HG03469 (cell line): ENCODE results near the gene PLD5.

ENCODE experiments used
- ATAC-seq: cut with Tn5 transposase; IDR thresholded peaks from one replicate; pipeline ENCODE4 v1.9.1; 2021; ENCODE audit warnings: mild to moderate bottlenecking, moderate library complexity, moderate number of reproducible peaks; ENCODE audit not compliant: unreplicated experiment

Gene PLD5

DNA sequence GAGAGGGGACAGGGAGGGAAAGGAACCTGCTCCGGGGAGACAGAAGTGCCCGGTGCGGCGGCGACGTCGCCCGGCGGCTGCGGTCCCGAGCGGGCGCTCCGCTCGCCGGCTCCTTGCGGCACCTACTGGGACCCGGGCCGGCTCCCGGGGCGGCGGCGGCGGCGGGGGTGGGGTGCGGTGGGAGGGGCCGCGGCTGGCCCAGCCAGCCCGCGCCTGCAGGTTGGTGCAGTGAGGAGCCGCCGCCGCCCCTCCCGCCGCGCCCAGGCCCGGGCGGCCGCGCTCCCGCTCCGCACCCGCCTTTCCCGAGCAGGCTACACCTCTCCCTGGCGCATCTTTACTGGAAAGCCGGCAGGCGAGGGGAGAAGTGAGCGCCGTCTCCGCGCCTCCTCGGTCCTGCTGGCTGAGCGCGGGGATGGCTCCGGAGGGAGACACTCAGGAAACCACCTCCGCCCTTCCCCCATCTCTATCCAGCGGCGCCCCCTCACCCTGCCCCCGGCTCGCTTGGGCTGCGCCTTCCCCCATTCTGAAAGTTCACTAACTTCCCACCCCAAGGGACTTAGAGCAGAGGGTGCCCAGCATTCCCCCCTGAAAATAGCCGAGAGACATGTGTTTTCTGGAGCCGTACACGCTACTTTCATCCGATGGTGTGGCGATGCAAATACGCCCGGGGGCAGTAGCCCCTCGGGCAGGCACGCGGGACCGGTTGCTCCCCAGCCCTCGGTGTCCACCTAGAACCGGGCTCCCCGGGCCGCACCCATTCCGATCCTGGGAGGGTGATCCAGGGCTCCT lies at the start of gene PLD5:
Gene PLD5, minus strand, starts transcription at position 127 of the 789 bp plus-strand sequence.
- no peak for ATAC-seq

DNA sequence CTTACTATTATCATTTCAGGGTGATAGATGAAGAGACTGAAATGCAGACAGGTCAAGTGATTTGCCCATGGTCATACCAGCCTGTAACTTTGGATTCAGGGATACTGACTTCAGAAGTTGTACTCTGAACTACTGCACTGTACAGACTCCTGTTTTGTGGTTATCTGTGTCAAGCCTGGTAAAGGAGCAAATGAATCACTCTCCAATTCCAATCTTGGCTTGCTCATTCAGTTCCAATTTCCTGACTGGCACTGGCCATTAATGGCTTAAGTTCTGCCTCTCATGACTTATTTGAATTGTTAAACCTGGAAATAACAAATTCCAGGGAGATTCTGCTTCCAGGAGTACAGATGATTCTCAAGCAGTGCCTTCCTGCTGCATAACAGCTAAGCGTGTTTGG lies 45.4 kb upstream of the PLD5 start:
- ATAC-seq: no peak

DNA sequence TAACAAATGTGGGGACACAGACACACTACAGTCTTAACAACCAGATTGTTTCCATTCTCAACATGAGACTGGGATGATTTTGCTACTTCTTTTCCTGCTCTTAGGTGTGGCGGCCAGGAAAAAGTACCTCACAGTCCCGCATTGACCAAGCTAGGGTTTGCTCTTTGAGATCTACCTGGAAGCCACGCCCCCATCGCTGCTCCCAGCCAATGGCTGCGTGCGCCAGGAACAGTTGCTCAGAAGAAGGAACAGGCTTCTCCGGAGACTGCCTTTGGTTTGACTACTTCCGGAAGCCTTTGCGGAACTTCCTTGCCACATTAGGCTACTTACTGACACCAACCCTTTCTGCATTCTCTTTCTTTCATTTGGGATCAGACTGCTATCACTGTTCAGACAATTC lies 44.2 kb upstream of the PLD5 start:
- no peak for ATAC-seq

DNA sequence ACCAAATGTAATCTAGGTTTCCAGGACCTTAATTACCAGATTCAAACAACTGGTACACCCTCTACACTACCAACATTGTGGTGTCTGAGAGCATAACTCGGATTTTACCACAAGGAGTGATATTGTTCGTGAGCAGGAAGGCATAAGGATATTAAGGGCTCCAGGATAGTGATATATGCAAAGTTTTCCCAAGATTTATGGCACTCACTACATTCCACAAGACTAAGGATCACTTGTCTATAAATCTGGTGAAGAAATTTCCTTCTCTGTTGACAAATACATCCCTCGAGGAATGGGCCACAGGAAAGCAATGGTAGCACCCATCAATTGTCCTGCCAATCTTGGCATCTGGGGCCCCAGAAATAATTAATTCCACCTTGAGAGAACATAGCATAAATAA lies 43.1 kb upstream of the PLD5 start:
- no peak for ATAC-seq

DNA sequence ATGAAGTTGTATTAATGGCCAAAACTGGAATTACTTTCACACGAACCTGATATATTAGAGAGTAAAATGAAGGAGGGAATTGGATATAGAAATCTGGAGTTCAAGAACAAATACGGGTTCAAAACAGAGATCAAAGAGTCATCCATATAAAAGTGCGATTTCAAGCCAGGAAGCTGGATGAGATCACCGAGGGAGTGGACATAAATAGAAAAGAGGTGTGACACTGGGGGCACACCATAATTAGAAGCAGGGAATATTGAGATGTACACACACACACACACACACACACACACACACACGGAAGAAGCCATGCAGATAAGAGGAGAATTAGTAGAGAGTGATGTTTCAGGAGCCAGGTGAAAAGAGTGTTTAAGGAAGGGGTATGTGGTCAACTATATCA lies 32.3 kb upstream of the PLD5 start:
- ATAC-seq: no peak

DNA sequence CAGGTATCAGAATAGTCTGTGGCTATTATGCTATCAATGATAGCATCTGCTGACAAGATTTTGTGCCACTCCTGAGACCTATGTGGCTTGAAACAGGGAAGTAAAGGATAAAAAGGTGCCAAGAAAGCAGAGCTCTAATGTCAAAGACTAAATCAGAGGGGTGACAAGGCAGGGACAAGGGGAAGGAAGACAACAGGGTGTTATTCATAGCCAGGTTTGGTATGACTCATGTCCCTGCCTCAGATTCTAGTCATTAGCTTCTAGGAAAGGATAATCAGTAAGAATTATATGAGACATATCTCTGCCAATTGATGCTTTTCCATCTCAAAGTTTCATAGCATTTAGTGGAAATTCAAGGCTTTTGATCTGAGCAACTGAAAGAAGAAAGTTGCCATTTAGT lies 31.8 kb upstream of the PLD5 start:
- no peak for ATAC-seq

DNA sequence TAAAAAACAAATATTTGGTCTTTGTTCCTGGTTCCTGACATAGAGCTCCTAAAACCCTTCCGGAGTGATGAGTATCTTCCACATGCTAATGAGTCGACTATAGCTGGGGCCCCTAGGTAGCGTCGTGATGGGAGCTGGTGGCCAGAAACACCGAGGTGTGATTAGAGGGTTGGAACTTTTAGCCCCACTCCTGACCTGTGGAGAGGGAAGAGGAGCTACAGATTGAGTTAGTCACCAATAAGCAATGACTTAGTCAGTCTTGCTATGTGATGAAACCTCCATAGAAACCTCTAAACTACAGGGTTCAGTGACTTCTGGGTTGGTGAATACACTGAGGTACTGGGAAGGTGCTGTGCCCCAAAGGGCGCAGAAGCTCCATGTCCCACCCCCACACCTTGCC lies 30.1 kb upstream of the PLD5 start:
- no peak for ATAC-seq

DNA sequence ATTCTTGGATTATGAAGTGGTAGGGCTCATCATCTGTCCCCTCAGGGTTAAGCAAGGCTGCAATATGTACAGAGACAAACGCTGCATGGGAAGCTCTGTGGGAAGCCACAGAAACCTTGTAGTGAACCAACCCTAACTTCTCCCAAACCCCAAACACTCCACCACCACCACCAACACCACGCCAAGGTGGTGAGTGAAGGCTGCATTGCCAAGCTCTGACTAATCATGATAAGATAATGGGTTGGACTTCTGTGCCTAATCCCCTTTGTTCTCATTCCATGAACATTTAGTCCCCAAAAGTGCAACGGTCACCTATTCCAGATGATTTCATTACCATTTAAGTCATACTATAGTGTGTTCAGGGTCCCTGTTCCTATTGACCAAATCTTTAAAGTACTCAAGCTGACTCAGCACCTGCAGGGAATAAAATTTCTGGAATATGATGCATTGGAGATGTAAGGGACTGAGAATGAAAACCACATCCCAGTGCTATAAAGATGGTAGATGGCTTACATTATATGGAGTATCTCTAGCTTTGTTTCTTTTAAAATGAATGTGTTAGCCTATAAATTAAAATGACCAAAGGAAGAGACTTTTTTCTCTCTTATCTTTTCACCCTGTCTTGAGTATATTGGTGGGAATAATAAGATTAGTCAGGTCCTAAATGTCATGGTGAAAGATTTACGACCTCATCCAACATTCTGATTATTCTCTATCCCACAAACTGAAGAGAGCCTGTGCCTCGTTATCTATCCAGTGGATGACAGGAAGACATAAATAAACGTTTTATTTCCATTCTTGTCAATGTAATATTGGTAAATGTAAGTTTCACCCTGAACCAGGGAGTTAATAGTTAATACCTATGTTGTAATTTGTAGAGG lies 22.6 kb upstream of the PLD5 start:
- ATAC-seq: no peak

DNA sequence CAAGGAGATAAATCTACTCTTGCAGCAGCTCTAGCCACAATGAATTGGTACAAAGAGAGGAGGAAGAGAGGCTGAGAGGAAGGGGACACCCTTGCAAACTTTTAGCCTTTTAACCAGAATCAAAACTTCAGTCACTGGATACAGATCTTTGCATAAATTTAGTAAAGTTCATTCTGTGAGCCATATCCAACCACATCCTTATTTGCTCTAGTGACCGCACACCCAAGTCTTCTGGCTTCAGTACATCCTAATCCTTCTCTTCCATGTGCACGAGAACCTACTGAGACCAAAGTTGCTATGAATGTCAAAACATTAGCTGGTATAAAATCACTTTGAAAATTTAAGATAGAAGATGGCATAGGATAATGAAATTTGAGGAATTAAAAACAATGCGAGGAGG lies 21.9 kb upstream of the PLD5 start:
- ATAC-seq: no peak

DNA sequence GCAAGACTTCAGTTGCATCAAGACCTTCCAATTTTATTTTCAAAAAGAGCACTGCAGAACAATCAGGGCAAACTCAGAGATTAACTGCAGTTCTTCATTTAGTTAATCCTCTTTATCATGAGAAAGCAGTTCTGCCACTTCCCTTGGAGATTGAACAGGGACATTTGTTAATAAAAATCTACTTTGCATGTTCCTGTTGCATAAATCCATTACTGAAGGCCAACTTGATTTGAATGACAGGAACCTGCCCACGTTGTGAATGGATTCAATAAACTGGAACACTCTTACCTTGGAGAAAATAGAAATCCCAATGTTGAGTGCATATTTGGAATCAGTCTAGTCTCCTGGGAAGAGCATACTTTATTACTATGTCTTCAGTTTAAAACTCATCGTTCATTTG lies 19.6 kb upstream of the PLD5 start:
- no peak for ATAC-seq

DNA sequence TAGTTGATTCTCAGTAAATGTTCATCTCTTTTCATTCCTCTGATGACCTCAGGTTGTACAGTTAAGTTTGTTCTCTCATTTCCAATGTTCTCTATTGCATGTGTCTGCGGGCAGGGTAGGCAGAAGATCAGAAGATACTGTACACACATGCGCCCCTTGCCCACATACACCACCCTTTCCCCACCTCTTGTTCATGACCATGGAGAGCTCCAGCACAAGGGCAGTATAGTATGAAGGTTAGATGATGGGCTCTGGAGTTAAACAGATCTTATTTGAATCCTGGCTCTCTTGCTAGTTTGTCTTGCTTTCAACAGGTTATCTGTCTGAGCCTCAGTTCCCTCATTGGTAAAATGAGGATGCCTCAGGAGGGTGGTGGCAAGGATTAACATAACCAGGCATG lies 17.8 kb upstream of the PLD5 start:
- ATAC-seq: no peak

DNA sequence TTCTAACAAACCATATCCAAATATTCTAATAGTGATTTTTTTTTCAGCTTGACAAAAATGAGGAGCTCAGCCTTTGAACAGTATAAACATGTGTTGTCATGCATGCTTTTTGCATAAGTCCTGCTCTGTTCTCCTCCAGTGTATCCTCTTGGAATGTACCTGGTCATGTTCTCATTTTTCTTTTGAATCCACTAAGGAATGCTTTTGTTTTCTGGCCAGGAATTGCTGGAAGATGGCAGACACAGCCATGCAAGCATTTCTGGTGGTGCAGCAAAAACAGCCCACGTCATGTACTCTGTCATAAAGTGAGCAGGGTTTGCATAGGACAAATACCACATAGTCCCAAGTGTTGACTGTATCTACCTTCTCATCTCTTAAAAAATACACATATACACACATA lies 11.5 kb upstream of the PLD5 start:
- ATAC-seq: no peak

DNA sequence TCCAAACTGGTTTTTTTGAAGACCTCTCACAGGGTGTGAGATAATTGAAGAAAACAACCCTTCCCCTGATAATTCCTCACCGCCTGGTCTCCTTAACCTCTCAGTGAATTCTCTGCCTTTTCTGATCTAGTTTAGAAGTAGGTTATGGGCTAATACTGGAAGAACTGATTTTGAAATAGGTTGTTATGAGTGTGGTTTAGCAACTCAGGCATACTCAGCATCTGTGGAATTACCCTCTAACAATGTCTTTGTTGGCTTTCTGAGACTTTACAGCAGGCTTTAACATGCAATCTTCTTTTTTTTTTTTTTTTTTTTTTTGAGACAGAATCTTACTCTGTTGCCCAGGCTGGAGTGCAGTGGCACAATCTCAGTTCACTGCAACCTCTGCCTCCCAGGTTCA lies 10.3 kb upstream of the PLD5 start:
- no peak for ATAC-seq

DNA sequence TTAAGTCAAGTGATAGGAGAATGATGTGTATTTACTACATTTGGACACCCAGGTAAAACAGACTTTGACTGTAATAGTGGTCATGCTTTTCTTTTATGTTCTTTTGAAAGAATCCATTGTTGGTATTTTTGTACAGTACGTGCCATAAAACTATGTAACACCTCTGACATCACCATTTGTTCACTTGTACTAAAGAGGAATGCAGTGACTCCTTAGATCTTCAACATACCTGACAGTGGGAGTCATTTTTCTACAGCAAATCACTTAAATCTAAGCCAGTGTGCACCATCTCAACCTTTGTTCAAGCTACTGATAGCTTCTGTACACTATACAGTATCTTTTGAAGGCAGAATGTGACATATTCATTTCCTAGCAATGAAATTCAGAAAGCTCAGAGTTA lies 6.3 kb upstream of the PLD5 start:
- ATAC-seq: no peak

DNA sequence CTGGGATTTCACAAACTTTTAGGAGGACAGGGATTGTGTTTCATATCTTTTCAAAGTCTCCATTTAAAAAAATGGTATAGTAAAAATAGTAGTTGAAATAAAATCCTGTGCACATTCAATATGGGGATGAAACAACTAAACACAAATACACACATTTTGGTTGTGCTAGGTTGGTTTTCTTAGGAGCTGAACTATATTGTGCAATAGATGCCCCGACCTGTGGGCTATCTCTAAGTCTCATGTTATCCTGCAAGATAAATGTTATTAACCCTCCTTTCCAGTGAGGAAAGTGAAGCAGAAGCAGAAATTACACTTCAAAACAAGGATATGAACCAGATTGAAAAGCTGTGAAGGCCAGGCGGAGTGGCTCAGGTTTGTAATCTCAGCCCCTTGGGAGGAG lies 1.3 kb upstream of the PLD5 start:
- no peak for ATAC-seq

DNA sequence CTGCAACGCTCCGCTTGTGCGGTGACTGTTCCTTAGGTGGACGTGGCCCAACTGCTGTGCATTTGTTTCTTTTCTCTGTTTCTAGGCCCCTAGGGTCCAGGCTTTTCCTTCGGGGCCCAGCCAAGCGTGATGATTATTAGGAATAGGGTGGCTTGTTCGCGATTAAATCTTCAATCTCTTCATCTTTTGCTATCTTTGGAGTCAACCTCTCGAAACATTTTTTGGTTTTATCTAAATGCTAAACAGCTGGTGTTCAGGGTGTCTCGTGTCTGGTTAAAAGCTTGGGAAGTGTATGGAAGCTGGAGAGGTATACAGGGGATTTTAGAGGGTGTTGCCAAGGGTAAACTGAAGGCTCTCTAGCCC lies 844 bp upstream of the PLD5 start:
- ATAC-seq: no peak

DNA sequence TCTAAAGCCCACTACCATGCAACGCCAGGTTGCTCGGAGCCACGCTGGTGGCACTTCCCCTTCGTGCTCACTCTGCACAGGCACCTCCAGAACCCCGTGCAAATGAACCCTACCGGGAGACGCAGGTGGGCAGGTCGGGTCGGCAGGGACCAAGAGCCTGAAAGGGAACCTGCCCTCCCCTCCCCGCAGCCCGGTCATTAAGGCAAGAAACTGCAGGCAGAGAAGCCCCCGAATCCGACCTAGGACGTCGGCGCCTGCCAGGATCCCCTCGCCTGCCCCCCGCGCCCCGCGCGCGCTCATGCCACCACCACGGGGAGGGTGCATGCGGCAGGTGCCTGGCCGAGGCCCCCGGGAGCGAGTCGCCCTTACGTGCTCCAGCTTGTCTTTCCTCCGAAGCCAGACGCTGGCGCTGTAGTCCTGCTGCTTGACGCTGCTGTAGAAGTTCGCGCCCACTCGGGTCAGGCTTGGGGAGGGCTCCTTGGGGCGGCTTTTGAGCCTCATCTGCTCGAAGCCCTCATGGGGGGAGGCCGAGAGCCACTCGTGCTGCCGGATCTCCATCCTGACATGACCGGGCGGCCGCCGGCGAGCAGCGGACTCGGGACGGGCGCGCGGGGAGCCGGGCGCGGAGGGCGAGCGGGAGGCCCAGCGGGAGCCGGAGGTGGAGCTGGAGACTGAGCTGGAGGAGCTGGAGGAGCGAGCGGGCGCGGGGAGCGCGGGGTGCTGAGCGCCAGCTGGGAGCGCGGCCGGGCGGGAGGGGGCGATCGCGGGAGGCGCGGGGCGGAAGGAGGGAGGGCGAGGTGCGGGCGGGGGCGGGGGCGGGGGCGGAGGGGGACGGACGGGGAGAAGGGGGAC lies 552 bp downstream of the PLD5 start:
- ATAC-seq: no peak

DNA sequence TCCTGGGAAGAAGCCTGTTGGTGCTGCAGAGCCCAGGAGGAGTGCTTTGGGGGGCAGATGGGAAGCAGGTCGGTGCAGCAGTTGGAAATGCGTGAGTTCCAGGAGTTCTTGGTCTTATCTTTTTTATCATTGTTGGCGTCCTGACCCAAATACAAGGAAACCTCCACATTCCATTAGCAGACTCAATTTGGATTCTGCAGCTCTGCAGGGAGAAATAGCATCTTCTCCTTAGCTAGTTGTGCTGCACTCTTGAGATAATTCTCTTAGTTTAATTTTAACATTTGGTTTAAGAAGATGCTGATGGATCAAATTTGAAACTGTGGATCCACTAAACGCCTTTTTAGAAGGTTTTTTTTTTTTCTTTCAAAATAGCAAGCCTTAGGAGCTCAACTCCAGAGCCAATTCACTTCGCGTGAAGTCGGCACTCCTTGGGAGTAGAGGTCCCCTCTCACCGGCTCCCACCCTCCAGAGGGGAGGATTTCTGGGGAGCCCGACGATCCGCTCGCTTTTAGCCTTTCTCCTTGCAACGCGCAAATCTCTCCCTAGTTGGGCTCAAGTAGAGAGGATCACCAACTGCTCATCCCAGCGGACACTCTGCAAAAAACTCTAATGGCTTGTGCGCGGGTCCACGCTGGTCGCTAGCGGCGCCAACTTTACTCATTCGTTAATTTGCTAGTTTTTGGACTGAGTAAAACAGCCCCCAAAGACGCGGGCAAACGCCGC lies 1.3 kb downstream of the PLD5 start:
- ATAC-seq: no peak

DNA sequence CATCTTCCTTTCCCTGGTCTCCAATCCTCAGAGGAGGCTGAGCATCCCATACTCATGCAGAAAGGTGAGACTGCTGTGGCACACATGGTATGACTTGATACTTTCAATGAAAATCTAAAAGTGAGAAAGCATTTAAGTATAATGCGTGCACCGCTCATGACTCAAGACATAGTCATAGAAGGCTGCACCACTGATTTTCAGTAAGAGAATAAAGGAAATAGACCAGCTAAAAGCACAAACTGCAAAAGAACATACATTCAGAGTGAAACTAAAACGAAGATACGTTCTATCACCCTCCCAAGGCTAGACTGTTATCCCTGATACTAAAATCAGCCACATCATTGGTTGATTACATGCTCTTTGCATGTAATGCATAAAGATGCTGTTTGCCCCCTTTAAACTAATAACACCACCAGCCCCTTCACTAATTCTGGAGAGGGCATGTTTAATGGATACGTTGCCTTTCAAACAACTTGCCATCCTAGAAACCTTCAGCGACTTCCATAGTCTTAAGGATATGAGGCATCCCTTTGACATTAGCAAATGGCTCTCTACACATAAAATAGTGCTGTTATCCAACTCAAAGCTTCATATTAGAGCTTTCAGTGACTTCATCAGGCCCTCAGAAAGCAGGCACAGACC lies 2.1 kb downstream of the PLD5 start:
- no peak for ATAC-seq

DNA sequence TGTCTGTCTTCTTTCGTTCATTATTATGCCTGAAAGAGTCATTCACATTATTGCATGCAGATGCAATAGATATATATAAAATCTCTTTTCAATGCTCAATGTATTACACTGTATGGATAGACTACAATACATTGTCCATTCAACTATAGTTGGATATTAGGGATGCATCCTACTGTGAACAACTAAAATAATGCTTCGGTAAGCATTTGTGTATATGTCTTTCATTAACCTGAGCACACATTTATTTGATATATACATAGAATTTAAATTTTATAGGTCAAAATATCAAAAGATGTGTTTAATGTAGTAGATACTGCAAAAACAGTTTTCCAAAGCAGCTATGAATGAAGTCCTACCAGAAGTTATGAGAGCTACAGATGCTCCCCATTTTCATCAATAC lies 8.9 kb downstream of the PLD5 start:
- ATAC-seq: no peak
